RWPE1 (cell line): ENCODE data around the gene RNF111.
"Not testable (repeated sequence)": the region's sequence is repeated elsewhere in the genome, so short reads cannot be mapped to it uniquely, and the experiment has no call there.

Source experiments
- CTCF ChIA-PET: fragments of 350-600 bp; sonication (Branson Sonifier 250); formaldehyde crosslinking; extraction: SDS; loops from one replicate; lab custom pipeline; 2021; lab: Yijun Ruan, JAX
- POLR2A ChIA-PET: fragments of 400-600 bp; formaldehyde crosslinking; extraction: SDS; loops from one replicate; lab custom pipeline; 2020; ENCODE audit warnings: antibody characterized with exemption; ENCODE audit not compliant: low non-redundant PET; lab: Yijun Ruan, JAX
- DNase-seq: peaks from one replicate; pipeline ENCODE4 v3.0.0; 2012; ENCODE audit warnings: low spot score
- H3K27ac ChIP-seq: fragments of 450-650 bp; 2 replicates; pipeline ENCODE4 v1.5.1; 2017
- TF ChIP-seq, protein P1 (sequence below): fragments of 450-650 bp; conservative IDR thresholded peaks from 2 replicates; pipeline ENCODE4 v1.5.1; 2017; ENCODE audit warnings: low read depth, mild to moderate bottlenecking

The RNF111 gene

DNA sequence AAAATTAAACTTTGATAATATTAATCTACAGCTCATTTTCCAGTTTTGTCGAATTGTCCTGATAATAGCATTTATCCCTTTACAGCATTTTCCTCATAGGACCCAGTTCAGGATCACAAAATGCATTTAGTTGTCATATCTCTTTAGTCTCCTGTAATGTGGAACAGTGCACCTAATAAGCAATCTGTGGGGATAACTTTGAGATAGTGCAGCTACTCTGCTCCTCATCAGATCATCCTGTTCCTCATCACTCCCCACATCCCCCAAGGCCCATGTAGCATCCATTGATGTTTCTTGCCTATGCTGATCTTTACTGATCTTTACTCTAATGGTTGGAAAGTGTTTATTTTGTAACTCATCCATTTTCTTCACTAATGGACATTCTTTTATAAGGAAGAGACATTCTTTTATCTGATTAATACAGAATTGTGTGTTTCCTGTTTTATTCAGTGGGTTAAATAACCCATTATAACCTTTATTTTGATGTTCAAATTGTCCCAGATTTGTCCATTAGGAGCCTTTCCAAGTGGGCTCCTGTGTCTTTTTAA, 7.5 kb downstream of the RNF111 start:
- no peak for DNase-seq
- ChIA-PET POLR2A (no interaction called here), CTCF (no interaction called here)
- H3K27ac ChIP-seq, result no peak overlapping the region
- TF ChIP-seq, protein P1, sequence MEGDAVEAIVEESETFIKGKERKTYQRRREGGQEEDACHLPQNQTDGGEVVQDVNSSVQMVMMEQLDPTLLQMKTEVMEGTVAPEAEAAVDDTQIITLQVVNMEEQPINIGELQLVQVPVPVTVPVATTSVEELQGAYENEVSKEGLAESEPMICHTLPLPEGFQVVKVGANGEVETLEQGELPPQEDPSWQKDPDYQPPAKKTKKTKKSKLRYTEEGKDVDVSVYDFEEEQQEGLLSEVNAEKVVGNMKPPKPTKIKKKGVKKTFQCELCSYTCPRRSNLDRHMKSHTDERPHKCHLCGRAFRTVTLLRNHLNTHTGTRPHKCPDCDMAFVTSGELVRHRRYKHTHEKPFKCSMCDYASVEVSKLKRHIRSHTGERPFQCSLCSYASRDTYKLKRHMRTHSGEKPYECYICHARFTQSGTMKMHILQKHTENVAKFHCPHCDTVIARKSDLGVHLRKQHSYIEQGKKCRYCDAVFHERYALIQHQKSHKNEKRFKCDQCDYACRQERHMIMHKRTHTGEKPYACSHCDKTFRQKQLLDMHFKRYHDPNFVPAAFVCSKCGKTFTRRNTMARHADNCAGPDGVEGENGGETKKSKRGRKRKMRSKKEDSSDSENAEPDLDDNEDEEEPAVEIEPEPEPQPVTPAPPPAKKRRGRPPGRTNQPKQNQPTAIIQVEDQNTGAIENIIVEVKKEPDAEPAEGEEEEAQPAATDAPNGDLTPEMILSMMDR, result no peak

DNA sequence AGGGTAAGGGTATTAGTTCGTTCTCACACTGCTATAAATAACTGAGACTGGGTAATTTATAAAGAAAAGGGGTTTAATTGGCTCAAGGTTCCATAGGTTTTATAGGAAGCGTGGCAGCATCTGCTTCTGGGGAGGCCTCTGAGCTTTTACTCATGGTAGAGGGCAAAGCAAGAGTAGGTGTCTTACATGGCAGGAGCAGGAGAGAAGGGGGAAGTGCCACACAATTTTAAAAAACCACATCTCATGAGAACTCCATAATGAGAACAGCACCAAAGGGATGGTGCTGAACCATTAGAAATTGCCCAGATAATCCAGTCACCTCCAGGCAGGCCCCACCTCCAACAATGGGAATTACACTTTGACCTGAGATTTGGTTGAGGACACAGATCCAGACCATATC, 12.2 kb downstream of the RNF111 start:
- H3K27ac ChIP-seq, result no peak overlapping the region
- DNase-seq, result no peak
- POLR2A ChIA-PET, result no interaction called here
- CTCF ChIA-PET, result no interaction called here
- TF ChIP-seq, protein P1, result no peak

DNA sequence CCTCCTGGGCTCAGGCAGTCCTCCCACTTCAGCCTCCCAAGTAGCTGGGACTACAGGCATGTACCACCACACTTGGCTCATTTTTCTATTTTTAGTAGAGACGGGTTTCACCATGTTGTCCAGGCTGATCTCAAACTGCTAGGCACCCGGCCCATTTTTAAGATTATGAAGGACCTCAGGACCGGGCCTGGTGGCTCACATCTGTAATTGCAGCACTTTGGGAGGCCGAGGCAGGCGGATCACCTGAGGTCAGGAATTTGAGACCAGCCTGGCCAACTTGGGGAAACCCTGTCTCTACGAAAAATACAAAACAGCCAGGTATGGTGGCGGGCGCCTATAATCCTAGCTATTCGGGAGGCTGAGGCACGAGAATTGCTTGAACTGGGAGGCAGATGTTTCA, 12.8 kb downstream of the RNF111 start:
- POLR2A ChIA-PET, H3K27ac ChIP-seq, DNase-seq: not testable (repeated sequence)
- CTCF ChIA-PET, result interaction anchor here (0.7 kb wide), 1 partner anchor 81 kb away, joined by 3 read pairs; no protein-coding TSS in a partner anchor

DNA sequence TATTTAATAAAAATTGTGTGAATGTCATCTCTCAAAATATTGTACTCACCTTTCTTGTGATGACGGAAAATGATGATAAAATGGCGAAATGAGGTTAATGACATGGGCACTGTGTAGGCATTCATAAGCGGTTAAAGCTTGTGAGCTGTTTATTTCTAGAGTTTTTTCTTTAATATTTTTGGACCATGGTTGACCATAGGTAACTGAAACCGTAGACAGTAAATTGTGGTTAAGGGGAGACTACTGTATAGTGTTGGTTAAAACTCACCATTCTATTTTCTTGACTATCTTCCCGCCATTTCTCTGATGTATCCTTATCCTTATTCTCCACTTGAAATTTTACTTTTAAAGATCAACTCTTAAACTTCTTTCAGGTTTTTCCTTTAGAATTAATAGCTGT, 14.5 kb downstream of the RNF111 start:
- no peak for DNase-seq
- ChIA-PET CTCF (no interaction called here), POLR2A (no interaction called here)
- H3K27ac ChIP-seq, result no peak overlapping the region
- TF ChIP-seq, protein P1, result no peak

DNA sequence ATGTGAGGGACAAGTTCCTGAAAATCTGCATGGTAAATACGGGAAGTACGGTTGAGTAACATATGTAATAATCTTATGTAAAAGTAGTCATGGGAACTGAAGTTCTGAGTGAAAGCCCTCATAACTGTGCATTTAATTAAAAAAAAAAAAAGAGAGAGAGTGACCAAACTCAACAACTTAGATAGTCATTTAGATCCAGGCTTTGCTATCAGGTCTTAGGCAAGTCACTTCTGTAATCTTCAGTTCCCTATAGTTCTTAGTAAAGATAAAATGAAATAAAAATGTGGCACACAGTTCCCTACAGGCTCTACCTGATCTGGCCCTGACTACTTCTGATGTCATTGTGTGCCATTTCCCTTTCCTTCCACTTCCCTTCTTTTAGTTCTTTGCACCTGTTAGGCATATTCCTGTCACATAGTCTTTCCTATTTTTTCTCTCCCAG, 15.0 kb downstream of the RNF111 start:
- TF ChIP-seq, protein P1, result no peak
- ChIA-PET CTCF (no interaction called here), POLR2A (no interaction called here)
- DNase-seq, result no peak
- H3K27ac ChIP-seq, result no peak overlapping the region

DNA sequence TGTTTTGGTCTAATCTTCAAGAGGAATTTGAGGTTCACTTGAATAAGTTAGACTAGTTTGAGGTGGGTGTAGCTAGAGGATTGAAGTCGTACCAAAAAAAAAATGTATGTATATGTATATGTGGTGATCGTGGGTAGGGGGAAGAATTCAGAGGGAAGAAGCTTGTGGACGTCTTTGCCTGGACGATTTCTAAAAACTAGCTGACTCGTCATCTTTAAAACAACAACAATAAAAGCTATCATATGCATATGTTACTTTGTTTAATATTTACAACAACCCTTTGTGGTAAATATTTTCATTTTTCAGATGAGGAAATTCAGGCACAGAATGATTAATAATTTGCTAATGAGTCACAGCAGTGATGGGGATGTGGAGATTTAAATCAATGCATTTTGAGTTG, 18.1 kb downstream of the RNF111 start:
- no peak overlapping the region for H3K27ac ChIP-seq
- TF ChIP-seq, protein P1, result no peak
- ChIA-PET POLR2A (no interaction called here), CTCF (no interaction called here)
- DNase-seq, result no peak

DNA sequence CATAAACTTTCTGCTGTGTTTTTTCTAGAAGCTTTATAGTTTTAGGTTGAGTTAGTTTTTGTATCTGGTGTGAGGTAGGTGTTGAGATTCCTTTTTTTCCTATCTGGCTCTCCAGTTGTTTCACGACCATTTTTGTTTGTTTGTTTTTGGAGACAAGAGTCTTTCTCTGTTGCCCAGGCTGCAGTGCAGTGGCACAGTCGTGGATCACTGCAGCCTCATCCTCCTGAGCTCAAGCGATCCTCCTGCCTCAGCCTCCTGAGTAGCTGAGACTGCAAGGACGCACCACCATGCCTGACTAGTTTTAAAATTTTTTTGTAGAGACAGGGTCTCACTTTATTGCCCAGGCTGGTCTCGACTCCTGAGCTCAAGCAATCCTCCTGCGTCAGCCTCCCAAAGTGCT, 20.6 kb downstream of the RNF111 start:
- H3K27ac ChIP-seq, result no peak overlapping the region
- no peak for DNase-seq
- TF ChIP-seq, protein P1, result no peak
- CTCF ChIA-PET, result no interaction called here
- POLR2A ChIA-PET, result interaction anchor here (0.6 kb wide), 1 partner anchor 21 kb away, joined by 3 read pairs; no protein-coding TSS in a partner anchor
